OCI-LY3 (cell line): ENCODE results near the gene COPRS.

ENCODE experiments used
- CTCF ChIP-seq: fragments of 200-600, 300-600 bp; sonication (generic); IDR thresholded peaks from 2 replicates; pipeline ENCODE4 v1.5.1; 2014; ENCODE audit warnings: antibody characterized with exemption, low read length, low read depth
- EZH2phosphoT487 ChIP-seq: fragments of 200-600 bp; shearing (Covaris generic); IDR thresholded peaks from 2 replicates; pipeline ENCODE4 v1.6.1; 2018; ENCODE audit warnings: antibody characterized with exemption, mixed run types, low read depth

DNA sequence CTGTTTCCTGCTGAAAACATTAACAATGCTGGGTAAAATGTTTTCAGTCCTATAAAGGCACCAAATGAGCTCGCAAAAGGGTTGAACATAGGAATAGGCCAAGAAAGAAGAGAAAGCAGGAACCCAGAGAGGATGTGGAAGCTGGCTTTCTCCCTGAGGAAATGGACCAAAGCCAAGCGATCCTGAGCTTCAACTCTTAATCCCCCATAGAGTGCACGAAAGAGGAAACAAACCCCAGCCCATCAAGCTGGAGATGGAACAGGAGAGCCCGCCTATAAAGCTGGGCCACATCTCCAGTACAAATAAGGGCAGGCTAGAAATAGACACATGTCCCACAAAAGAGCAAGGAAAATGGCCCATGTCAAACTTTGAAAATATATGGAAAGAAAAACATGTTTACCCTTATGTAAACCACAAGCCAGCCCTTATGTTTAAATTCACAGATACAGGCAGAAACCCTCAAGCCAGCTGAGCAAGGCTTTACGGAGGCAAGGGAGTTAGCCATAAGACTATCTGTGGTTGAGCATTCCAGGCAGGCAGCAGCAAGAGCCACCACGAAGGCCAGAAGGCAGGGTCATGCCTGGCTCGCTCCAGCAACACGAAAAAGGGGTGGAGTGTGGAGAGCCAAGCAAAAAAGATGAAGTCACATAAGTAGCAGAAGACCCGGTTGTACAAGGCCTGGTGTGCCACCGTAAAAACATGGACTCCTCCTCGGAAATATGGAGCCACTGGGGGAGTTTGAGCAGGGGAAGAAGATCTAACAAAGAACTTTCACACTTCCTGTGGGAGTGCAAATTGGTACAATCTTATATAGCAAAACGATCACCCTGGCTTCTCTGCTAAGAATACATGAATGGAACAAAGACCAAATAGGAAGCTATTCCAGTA is 27.8 kb downstream of the COPRS start:
- TF ChIP-seq CTCF (no peak), EZH2phosphoT487 (no peak)
